Right lung (tissue), 5 donors: ENCODE results near the gene PAQR3. TPM values are rescaled to one million over a fixed set of nuclear protein-coding genes. Genes with fewer than 3 reads are reported as not detected.

Source experiments
- DNase-seq, 2 donors: peaks; one replicate each; pipeline ENCODE4 v3.0.0-alpha.2; 2013
- polyA plus RNA-seq, 5 donors: library from polyadenylated mRNA; unstranded; fragments of 120-200 nt; gene quantifications; one replicate each; pipeline versions ENCODE4 v1.2.1 to v1.2.3, GENCODE V29; 2013; ENCODE audit warnings: inconsistent platforms in 1 of 5, low replicate concordance in 1 of 5; ENCODE audit not compliant: insufficient read length in 5 of 5, insufficient read depth in 1 of 5

Gene PAQR3
- polyA plus RNA-seq, 5 donors: 12.8 to 20.0 (median 17.8) TPM

DNA sequence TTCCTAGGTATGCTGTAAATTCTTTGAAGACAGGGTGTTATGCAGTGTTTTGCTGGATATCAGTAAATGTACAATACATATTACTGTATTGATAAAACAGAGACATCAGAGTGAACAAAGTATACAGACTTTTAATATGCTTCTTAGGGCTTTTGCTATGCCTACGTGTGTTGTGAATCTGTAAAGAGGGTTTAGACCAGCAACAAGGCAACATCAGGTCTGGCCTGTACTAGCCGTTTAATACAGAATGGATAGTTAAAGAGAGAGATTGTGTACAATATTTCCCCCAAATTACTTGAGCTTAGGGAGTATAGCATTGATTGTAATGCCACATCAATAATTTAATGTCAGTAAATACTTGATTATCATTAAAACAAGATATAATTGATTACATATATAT lies 75.2 kb downstream of the PAQR3 start:
- DNase-seq: no peak

DNA sequence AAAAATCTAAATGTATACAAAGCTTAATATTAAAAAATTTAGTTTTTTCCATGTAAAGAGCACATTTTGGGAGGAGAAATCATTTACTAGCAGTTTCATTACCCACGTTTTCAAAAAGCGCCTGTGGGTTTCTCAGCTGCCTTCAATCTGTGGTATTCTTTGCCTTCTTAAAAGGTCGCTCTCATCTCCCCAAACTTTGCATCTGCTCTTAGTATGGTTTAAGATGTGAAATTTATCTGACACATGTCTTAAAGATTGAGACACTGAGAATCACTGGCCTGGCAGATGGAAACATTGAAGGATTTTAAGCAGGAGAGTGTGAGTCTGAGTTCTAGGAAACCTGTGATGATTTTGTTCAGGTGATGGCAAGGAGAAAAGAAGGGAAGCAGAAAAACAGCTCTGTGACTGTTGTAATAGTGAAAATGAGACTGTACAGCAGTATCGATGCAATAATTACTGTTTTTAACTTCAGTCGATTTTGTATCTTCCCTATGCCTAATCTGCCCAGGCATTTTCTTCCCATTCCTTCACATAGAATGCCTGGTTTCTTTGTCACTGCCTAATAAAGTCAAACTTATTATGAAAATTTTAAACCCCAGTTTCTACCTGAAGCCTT lies 75.9 kb downstream of the PAQR3 start:
- DNase-seq: no peak

DNA sequence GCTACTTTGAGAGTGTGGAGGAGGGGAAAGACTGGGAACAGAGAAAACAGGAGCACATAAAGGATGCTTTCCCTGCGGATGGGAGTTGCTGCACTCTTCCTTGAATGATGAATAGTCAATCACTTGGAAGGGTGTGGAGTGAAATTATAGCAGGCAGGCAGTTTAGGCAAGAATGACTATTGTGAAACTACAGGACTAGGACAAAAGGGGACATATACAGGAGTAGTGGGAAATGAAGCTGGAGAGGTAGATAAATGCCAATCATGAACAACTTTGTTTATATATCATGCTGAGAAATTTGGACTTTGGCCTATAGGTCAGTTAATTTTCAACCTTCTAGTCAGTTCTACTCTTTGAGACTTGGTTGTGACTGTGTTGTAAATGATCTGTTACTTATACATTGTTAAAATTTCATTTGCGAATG lies 76.9 kb downstream of the PAQR3 start:
- DNase-seq: no peak

Other genes starting within 250 kb of the PAQR3 start
- 10 to 100 TPM; 15.7 to 35.5 (median 28.8) TPM for gene BMP2K, start 163.1 kb downstream of the PAQR3 start, polyA plus RNA-seq